ENCODE measurements around the gene RUNX2. TPM values are rescaled to one million over a fixed set of nuclear protein-coding genes. Genes with fewer than 3 reads are reported as not detected.

Gene RUNX2
- polyA plus RNA-seq, 1 donor (not counting 4 experiments of a cell fraction or from before 2014, with no cell fraction given): 1.4 TPM

DNA sequence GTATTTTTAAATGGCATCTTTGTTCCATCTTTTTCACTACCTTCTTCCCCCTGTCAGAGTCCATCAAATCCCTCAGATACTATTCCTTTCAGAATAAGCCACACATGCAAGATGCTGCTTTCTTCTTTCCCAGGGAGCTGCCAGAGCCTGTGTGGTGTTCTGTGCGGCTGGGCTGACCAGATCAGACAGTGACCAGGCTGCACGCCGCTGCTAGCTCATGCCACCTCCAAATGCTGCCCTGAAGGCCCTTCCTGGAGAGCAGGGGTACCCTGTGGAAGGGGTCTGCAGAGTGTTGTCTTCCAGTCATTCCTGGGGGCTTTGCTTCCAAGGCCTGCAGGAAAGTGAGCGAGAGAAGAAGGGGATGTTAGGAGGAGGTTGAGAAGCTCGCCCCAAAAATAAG lies 228.7 kb downstream of the RUNX2 start:
- Histone ChIP-seq H3K4me2 (ENCODE audit: control insufficient read depth, extremely low read depth, insufficient read depth, low read depth, low read length) (no peak overlapping the region), H3K36me3 (ENCODE audit: control insufficient read depth in 2 of 2, extremely low read depth in 1 of 2, insufficient read depth in 2 of 2, low read length in 2 of 2) (no peaks in the 10 kb centered on the region), H3K27me3 (ENCODE audit: control insufficient read depth, extremely low read depth, insufficient read depth, low read length) (no peaks in the 10 kb centered on the region), H3K79me2 (ENCODE audit: control insufficient read depth, insufficient read depth, low read length) (no peaks in the 10 kb centered on the region), H3K9me3 (ENCODE audit: control insufficient read depth, low read depth, low read length) (no peaks in the 10 kb centered on the region), H3K27ac (ENCODE audit: control insufficient read depth, insufficient read depth, low read length) (no peak overlapping the region), H3K4me1 (ENCODE audit: control insufficient read depth, extremely low read depth, insufficient read depth, low read length) (peaks cover 3% of the 10 kb centered on the region), H3K9me1 (ENCODE audit: control insufficient read depth, extremely low read depth, insufficient read depth, low read length) (no peaks in the 10 kb centered on the region), H4K20me1 (ENCODE audit: control insufficient read depth, extremely low read depth, insufficient read depth, low read length) (no peaks in the 10 kb centered on the region), H3K4me3 (ENCODE audit: control insufficient read depth in 2 of 3, extremely low read depth in 1 of 3, insufficient read depth in 2 of 3, low read depth in 1 of 3, low read length in 3 of 3) (no peak overlapping the region), H3K9ac (ENCODE audit: control insufficient read depth, extremely low read depth, insufficient read depth, low read length) (no peak overlapping the region), H2AFZ (ENCODE audit: control insufficient read depth, low read length) (no peak overlapping the region)
- DNase-seq (ENCODE audit: low read depth, low spot score): no peak
- FAIRE-seq: no peak
- dilution Hi-C loops (cut with MboI; ENCODE audit: extremely low pct_ligation_motif_present, low sequenced_read_pairs): no loop called here
- TF ChIP-seq, protein P1, sequence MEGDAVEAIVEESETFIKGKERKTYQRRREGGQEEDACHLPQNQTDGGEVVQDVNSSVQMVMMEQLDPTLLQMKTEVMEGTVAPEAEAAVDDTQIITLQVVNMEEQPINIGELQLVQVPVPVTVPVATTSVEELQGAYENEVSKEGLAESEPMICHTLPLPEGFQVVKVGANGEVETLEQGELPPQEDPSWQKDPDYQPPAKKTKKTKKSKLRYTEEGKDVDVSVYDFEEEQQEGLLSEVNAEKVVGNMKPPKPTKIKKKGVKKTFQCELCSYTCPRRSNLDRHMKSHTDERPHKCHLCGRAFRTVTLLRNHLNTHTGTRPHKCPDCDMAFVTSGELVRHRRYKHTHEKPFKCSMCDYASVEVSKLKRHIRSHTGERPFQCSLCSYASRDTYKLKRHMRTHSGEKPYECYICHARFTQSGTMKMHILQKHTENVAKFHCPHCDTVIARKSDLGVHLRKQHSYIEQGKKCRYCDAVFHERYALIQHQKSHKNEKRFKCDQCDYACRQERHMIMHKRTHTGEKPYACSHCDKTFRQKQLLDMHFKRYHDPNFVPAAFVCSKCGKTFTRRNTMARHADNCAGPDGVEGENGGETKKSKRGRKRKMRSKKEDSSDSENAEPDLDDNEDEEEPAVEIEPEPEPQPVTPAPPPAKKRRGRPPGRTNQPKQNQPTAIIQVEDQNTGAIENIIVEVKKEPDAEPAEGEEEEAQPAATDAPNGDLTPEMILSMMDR (optimal IDR thresholded peaks at IDR 0.05 in 1 of 3, IDR thresholded peaks at IDR 0.05 in 1 of 3, conservative IDR thresholded peaks at IDR 0.05 in 1 of 3; ENCODE audit: extremely low read depth in 1 of 3, insufficient read depth in 2 of 3, low read length in 3 of 3): no peak
- no peak for TF ChIP-seq EZH2 (IDR thresholded peaks at IDR 0.05; ENCODE audit: low read length)

DNA sequence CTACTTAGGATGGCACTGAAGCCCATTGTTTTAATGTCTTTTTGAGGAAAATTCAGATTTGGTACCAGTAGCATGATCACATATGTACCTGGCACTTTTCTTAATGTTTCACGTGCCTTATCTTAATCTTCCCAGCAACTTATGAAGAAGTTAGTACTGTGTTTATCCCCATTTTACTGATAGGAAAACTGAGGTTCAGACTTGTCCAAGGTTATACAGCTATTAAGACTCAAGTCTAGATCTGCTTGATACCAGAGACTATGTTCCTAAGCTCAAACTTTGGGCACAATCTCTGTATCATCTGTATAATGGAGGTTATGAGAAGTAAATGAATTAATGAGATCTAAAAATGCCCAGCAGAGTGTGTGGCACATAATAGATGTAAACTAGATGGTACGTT lies 229.3 kb downstream of the RUNX2 start:
- dilution Hi-C loops (cut with MboI; ENCODE audit: extremely low pct_ligation_motif_present, low sequenced_read_pairs): no loop called here
- no peaks in the 10 kb centered on the region for H3K9me1 ChIP-seq (ENCODE audit: control insufficient read depth, extremely low read depth, insufficient read depth, low read length)
- H3K9me3 ChIP-seq (ENCODE audit: control insufficient read depth, low read depth, low read length): no peaks in the 10 kb centered on the region
- H4K20me1 ChIP-seq (ENCODE audit: control insufficient read depth, extremely low read depth, insufficient read depth, low read length): no peaks in the 10 kb centered on the region
- H2AFZ ChIP-seq (ENCODE audit: control insufficient read depth, low read length): no peak overlapping the region
- no peak overlapping the region for H3K9ac ChIP-seq (ENCODE audit: control insufficient read depth, extremely low read depth, insufficient read depth, low read length)
- peaks cover 3% of the 10 kb centered on the region for H3K4me1 ChIP-seq (ENCODE audit: control insufficient read depth, extremely low read depth, insufficient read depth, low read length)
- FAIRE-seq: no peak
- no peak for DNase-seq (ENCODE audit: low read depth, low spot score)
- no peaks in the 10 kb centered on the region for H3K27me3 ChIP-seq (ENCODE audit: control insufficient read depth, extremely low read depth, insufficient read depth, low read length)
- H3K4me2 ChIP-seq (ENCODE audit: control insufficient read depth, extremely low read depth, insufficient read depth, low read depth, low read length): no peak overlapping the region
- no peak overlapping the region for H3K27ac ChIP-seq (ENCODE audit: control insufficient read depth, insufficient read depth, low read length)
- no peak for TF ChIP-seq EZH2 (IDR thresholded peaks at IDR 0.05; ENCODE audit: low read length)
- TF ChIP-seq, protein P1 (optimal IDR thresholded peaks at IDR 0.05 in 1 of 3, IDR thresholded peaks at IDR 0.05 in 1 of 3, conservative IDR thresholded peaks at IDR 0.05 in 1 of 3; ENCODE audit: extremely low read depth in 1 of 3, insufficient read depth in 2 of 3, low read length in 3 of 3): no peak
- no peak overlapping the region for H3K4me3 ChIP-seq (ENCODE audit: control insufficient read depth in 2 of 3, extremely low read depth in 1 of 3, insufficient read depth in 2 of 3, low read depth in 1 of 3, low read length in 3 of 3)
- no peaks in the 10 kb centered on the region for H3K79me2 ChIP-seq (ENCODE audit: control insufficient read depth, insufficient read depth, low read length)
- H3K36me3 ChIP-seq (ENCODE audit: control insufficient read depth in 2 of 2, extremely low read depth in 1 of 2, insufficient read depth in 2 of 2, low read length in 2 of 2): no peaks in the 10 kb centered on the region
